HG03558 (cell line): ENCODE data around the gene GON4L.
"Not testable (repeated sequence)": the region's sequence is repeated elsewhere in the genome, so short reads cannot be mapped to it uniquely, and the experiment has no call there.

Experiments used
- ATAC-seq: cut with Tn5 transposase; IDR thresholded peaks from one replicate; pipeline ENCODE4 v1.9.1; 2021; ENCODE audit warnings: moderate number of reproducible peaks; ENCODE audit not compliant: unreplicated experiment; ENCODE audit errors: extremely low read depth

The GON4L gene, protein sequence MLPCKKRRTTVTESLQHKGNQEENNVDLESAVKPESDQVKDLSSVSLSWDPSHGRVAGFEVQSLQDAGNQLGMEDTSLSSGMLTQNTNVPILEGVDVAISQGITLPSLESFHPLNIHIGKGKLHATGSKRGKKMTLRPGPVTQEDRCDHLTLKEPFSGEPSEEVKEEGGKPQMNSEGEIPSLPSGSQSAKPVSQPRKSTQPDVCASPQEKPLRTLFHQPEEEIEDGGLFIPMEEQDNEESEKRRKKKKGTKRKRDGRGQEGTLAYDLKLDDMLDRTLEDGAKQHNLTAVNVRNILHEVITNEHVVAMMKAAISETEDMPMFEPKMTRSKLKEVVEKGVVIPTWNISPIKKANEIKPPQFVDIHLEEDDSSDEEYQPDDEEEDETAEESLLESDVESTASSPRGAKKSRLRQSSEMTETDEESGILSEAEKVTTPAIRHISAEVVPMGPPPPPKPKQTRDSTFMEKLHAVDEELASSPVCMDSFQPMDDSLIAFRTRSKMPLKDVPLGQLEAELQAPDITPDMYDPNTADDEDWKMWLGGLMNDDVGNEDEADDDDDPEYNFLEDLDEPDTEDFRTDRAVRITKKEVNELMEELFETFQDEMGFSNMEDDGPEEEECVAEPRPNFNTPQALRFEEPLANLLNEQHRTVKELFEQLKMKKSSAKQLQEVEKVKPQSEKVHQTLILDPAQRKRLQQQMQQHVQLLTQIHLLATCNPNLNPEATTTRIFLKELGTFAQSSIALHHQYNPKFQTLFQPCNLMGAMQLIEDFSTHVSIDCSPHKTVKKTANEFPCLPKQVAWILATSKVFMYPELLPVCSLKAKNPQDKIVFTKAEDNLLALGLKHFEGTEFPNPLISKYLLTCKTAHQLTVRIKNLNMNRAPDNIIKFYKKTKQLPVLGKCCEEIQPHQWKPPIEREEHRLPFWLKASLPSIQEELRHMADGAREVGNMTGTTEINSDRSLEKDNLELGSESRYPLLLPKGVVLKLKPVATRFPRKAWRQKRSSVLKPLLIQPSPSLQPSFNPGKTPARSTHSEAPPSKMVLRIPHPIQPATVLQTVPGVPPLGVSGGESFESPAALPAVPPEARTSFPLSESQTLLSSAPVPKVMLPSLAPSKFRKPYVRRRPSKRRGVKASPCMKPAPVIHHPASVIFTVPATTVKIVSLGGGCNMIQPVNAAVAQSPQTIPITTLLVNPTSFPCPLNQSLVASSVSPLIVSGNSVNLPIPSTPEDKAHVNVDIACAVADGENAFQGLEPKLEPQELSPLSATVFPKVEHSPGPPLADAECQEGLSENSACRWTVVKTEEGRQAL (N-terminal part only)

DNA sequence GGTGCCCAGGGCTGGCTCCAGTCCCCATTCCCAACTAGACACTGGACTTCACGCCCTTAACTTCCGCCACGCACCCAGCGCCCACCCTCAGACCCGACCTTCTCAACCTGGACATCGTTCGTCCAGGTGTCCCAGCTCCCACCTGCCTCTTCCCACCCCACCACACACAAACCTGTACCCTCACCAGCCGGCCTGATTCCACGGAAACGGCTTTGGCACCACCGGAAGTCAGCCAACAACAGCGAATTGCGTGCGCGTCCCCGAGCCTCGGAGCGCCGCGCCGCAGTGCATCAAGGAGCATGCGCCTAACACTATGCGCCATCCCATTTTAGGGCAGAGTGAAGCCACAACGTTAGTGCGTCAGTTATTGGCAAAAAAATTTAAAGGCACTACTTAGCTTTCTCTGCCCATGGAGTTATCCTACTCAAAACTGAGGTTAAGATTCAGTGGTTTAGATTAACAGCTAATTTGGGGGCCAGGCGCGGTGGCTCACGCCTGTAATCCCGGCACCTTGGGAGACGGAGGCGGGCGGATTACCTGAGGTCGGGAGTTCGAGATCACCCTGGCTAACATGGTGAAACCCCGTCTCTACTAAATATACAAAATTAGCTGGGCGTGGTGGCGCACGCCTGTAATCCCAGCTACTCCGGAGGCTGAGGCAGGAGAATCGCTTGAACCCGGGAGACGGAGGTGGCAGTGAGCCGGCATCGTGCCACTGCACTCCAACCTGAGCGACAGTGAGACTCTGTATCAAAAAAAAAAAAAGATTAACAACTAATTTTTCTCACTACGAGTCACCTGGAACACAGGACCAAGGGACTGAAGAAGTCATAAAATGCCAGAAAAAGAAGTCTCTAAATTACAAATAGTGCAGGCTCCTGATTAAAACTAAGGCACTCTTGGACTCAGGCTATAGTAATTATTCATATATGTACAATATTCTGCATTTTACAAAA is at the start of gene GON4L:
GON4L (minus strand) TSS at position 240 of the 956 bp plus-strand sequence. CDS start 3,434 bp downstream, outside the sequence.
- peak; percentile 28 for ATAC-seq

DNA sequence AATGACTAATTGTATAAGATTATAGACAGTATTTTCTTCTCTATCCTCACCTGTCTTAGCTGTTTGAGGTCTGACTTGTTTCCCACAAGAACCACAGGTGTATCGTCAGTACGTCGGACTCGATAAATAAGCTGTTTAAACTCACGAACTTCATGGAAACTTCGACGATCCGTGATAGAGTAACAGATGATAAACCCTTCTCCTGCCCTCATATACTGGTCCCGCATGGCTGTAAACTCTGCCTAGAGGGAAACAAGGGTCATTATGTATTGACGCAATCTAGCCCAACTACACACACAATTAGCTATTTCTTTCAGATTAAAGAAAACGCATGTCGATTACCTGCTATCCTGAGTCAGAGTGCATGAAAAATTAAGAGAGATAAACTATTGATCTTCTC is 47.2 kb upstream of the GON4L start:
- ATAC-seq: no peak

DNA sequence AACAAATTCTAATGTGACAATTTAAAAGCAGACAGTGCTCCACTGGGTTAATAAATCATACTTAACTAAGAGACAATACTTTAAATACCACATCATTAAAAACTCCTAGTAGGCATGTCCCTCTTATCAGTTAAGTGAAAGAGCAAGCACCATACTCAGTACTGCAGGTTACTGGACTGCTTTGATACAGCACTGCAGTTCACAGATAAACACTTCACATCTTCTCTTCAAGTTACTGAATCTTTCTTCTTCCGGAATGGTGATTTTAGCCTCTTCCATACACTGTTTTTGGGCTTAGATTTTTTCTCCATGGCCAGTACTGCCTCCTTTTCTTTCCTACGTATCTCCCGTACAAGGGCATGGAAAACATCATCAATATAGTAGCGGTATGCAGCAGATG is 43.1 kb upstream of the GON4L start:
- ATAC-seq: no peak

DNA sequence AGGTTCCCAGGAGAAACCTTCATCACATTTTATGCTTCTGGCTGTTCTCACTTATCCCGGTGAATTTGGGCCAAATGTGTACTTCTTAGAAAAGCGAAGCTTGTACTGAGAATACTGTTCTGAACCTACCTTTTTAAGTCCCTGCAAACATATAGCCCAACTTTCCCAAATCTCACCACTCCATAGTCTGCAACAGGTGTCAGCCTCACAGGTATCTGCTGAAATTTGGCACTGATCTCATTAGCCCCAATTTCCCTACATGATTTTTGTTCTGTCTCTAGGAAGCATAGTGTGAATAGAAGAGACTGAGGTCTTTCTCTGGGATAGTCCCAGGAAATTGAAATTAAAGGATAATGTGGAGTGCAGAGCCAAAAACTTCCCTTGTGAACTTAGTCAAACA is 42.7 kb upstream of the GON4L start:
- no peak for ATAC-seq

DNA sequence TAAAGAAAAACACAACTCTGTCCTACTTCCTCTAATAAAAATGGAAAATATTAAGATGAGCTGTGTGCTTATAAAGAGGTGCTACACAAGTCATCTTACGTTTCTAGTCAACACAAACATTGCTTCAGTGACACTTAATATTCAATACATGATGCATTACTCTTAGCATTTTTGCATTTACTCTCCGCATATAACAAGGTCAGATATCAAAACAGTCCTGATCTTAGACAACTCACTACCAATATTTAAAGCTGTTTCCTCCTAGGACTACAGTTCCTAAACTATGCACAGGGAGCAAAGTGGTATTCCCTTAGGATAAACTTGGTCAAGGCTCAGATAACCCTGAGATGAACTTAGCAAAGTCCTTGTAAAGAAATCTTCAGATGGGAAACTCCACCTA is 41.9 kb upstream of the GON4L start:
- no peak for ATAC-seq

DNA sequence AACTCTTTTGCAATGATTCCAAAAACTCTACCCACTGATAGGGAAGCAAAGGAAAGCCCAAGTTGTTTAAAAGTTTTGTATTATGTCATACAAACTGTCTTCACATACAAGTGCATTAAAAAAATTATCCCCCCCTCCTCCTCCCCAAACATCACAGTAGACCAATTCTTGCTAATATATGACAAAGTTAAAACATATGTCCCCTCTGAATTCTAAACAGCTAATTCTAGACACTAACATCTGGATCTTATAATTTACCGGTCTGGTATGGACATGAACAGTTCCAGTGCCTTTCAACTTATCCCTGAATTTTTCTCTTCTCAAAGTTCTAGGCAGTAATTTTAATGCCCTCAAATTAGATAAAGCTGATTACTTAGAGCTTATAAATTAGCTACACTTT is 40.7 kb upstream of the GON4L start:
- no peak for ATAC-seq

DNA sequence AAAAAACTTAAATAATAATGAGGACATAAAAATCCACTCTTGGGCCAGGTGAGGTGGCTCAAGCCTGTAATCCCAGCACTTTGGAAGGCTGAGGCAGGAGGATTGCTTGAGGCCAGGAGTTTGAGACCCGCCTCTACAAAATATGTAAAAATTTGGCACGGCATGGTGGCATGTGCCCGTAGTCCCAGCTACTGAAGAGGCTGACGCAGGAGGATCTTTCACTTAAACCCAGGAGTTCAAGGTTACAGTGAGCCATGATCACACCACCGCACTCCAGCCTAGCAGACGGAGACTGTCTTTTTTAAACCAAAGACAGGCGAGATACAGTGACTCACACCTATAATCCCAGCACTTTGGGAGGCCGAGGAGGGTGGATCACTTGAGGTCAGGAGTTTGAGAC is 39.5 kb upstream of the GON4L start:
- not testable (repeated sequence) for ATAC-seq

DNA sequence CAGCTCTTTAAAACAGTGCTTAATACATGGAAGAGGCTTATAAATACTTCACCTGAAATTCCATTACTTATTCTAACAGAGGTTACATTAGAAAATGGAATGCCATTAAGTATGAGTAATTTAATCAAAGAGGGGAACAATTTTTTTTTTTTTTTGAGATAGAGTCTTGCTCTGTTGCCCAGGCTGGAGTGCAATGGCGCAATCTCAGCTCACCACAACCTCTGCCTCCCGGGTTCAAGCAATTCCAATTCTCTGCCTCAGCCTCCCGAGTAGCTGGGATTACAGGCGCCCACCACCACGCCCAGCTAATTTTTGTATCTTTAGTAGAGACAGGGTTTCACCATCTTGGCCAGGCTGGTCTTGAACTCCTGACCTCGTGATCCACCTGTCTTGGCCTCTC is 38.6 kb upstream of the GON4L start:
- not testable (repeated sequence) for ATAC-seq

DNA sequence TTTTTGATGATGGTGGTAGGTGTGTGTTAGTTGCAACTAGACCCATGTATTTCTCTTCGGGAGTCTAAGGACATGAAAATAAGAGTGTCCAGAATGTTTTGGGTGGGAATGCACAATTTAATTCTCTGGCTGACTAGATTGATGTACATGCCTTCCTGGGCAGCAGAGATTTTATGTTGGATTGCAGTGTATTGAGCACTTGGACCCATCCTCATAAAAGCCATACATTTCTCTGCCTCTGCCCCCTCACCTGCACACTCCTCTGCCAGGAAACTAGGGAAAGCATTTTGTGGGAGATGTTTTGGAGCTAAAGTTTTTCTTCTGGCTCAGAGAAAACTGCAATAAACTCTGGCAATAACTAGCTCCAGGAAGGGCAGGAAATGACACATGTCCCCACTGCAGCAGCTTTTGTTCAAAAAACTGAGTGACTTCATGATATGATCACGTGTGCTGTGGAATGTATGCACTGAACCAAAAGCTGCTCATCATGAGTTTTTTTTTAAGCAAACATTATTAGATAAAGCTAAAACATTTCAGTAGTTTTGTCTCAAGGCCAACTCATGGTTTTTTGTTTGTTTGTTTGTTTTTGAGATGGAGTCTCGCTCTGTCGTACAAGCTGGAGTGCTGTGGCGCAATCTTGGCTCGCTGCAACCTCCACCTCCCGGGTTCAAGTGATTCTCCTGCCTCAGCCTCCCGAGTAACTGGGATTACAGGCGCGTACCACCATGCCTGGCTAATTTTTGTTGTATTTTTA is 36.6 kb upstream of the GON4L start:
- ATAC-seq: no peak

DNA sequence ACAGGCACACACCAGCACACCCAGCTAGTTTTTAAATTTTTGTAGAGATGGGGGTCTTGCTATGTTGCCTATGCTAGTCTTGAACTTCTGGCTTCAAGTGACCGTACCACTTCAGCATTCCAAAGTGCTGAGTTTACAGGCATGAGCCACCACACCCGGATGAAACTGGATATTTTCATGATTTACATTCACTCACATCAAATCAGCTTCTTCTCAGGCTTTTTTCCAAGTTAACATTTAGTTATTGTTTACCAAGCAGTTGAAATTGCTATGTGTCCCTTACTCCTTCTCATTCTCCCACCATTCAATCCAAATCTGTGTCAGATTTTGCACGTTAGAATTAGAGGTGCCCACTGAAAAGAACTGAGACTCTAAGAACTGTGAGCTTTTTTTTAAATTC is 35.8 kb upstream of the GON4L start:
- ATAC-seq: no peak

DNA sequence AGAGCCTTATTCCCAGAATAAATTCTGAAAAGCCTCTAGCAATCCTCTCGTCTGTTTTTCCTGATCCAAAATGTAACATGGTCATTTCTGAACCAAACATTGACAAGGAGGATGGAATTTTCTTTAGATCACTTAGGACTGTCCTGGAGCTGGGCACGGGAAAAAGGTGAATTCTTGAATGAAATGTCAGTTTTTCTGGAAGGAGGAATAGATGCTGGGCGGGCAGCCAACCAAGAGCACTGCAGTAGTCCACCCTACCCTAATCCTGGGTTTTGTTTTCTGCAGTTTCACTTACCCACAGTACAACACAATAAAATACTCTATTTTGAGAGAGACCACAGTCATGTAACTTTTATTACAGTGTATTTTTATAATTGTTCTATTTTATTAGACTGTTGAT is 33.2 kb upstream of the GON4L start:
- no peak for ATAC-seq

DNA sequence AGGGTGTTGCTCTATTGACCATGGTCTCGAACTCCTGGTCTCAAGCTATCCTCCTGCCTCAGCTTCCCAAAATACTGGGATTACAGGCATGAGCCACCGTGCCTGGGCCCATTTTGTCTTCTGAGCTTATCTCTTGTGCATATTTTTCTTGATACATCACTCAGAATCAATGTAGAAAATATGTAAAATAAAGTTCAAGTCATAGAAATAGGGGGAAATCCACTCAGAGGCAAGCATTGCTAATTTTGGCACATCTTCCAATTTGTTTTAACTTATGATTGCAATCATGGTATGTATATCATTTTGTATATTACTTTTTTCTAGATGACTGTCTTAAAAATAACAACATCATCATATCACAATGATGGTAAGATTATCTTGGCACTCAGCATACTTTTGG is 32.6 kb upstream of the GON4L start:
- ATAC-seq: no peak

DNA sequence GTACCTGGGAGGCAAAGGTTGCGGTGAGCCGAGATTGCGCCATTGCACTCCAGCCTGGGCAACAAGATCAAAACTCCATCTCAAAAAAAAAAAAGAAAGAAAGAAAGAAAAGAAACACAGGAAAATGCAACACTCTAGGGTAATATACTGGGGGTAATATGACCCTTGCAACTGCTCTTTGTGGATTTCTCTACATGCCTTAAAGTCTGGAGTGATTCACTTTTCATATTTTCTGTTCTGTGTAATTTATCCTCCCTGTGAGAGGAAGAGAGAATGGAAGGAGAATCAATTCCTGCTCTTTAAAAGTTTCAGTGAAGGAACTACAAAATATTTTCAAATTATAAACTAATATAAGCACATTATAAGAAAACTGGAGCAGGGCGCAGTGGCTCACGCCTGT is 31.5 kb upstream of the GON4L start:
- ATAC-seq: no peak

DNA sequence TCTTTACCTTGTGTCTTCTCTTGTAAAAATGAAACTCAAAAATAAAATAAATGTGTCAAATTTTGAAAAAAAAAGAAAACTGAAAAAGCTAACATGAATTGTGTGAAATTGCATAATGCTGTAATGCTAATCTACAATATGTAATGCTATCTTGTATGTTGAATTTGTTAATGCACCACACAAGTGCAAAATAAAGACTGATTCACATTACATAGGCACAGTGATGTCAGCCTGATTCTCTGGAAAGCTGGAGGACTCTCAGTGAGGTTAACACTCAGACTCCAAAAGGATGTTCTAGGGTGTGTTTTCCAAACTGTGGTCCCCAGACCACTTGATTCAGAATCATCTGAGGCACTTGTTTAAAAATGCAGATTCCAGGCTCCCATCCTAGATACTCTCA is 28.0 kb upstream of the GON4L start:
- ATAC-seq: no peak

DNA sequence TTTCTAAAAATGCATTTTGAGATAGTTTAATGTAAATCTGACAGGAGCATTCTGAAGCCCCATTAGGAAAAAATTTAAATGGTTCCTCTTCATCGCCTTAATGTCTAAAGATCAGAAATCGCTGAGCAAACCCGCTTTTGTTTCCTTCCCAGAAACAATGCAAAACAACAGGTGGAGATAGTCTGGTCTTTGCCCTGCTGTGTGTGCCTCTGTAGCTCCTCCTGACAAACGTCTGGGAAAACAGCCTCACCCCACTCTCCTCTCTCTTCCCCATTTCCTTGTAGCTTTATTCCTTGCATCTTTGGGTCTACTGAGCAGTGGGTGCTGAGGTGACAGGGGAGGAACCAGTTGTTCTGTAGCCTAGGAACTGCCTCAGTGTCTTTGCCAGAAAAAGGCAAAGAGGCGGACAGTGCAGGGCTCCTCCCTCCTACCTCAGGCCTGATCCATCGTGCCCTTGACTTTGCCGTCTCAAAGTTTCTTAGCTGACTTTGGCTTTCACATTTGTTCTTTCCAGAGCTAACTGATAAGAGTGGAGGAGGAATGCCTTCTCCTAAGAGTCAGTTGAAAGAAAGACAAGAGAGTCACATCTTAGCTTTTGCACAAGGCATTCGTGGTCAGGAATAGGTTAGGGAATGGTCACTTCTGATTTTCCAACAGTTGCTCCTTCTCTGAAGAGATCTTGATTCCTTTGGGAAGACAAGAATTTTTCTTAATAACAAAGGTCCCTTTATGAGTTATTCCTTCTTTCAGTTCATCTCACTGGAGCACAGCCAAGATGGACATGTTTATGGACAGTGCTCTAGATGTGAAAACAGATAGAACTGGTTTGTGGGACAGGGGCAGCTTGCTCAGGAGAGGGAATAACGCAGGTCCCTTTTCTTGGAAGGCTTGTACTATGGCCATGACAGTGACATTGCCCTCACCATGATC is 27.3 kb upstream of the GON4L start:
- ATAC-seq: no peak

DNA sequence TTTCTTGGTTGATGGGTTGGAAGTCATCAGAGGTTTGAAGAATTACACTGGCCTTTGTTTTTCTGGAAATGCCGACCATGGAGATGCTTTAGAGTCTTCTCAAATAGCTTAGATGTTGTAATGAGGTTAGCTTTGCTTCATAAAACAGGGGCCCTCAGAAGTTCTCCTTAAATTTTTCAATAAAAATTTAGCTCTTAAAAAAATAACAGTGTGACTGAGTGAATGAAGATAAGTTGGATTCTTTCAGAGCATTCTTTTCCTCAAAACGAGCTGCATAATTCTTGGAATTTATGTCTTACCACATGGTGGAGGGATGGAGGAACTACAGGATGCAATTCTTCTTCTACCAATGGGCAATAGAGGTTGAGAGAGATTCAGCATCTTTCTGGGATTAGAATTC is 25.8 kb upstream of the GON4L start:
- no peak for ATAC-seq

DNA sequence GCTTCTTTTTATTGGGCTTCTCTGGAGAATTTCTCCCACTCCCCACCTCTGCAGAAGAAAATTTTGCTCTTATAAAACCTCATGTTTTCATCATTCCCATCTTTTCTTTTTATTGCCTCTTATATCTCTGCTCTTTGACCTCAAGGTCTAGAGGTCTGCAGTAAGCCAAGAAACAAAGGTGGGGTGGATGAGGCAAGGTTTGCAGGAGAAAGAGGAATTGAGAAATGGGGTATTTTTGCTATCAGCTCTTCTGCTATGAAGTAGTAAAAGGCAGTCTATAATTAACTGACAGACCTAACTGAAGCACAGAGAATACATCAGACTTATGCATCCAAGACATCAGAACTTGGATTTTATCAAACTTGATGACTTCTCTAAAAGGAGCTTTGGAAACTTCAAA is 25.2 kb upstream of the GON4L start:
- no peak for ATAC-seq

DNA sequence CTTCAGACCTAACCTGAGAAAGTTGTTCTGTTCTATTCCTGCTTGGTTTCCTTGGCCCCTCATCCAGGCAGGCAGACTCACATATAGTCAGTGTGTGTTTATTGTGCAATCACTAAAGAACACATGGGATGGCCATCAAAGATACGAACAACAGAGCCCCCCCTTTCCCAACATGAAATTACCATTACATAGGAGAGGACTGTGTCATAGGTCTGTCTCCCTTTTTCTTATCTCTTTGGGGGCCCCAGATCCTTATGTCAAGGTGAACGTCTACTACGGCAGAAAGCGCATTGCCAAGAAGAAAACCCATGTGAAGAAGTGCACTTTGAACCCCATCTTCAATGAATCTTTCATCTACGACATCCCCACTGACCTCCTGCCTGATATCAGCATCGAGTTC is 23.9 kb upstream of the GON4L start:
- ATAC-seq: no peak
